IMR-90 (cell line): ENCODE measurements around the gene PTH1R. TPM values are rescaled to one million over a fixed set of nuclear protein-coding genes. Genes with fewer than 3 reads are reported as not detected.

ENCODE experiments used
- ATAC-seq: fragments of 200-7000 bp; cut with Tn5 transposase; 2 replicates; pipeline ENCODE4 v1.9.1; 2020; ENCODE audit warnings: low read depth, mild to moderate bottlenecking, moderate library complexity
- BruUV-seq: library from RNA; stranded (reverse); fragments of 400-500 nt; replicated peaks from 2 replicates; lab custom pipeline; 2021; lab: Mats Ljungman, UMichigan
- CTCF ChIA-PET: fragments of 300-600 bp; formaldehyde crosslinking; extraction: SDS; loops from one replicate; lab custom pipeline; 2021; ENCODE audit warnings: antibody characterized with exemption; lab: Yijun Ruan, JAX
- POLR2A ChIA-PET: fragments of 300-600 bp; sonication (Branson Sonifier 250); formaldehyde crosslinking; loops from one replicate; lab custom pipeline; 2022; ENCODE audit warnings: antibody characterized with exemption; ENCODE audit not compliant: unreplicated experiment; lab: Charles Lee
- DNase-seq: peaks from one replicate; pipeline ENCODE4 v3.0.0; 2013
- H2AFZ ChIP-seq: replicated peaks from 2 replicates; pipeline ENCODE3; 2013; ENCODE audit warnings: low read length, mild to moderate bottlenecking; ENCODE audit not compliant: poor library complexity
- H2AK5ac ChIP-seq: 2 replicates; pipeline ENCODE4 v1.6.1; 2013; ENCODE audit warnings: low read depth, low read length, inconsistent platforms
- H2AK9ac ChIP-seq: replicated peaks from 2 replicates; pipeline ENCODE3; 2013; ENCODE audit warnings: mild to moderate bottlenecking, low read depth, low read length, moderate library complexity; ENCODE audit not compliant: poor library complexity
- H2BK120ac ChIP-seq: 2 replicates; pipeline ENCODE4 v1.6.1; 2013; ENCODE audit warnings: low read depth, low read length, inconsistent platforms
- H2BK15ac ChIP-seq: 3 replicates; pipeline ENCODE4 v1.6.1; 2013; ENCODE audit warnings: low read depth, low read length, inconsistent platforms
- H2BK20ac ChIP-seq: 2 replicates; pipeline ENCODE4 v1.6.1; 2013; ENCODE audit warnings: low read depth, mild to moderate bottlenecking, inconsistent platforms, low read length, moderate library complexity
- H2BK5ac ChIP-seq: 2 replicates; pipeline ENCODE4 v1.6.1; 2013; ENCODE audit warnings: mild to moderate bottlenecking, low read depth, low read length, inconsistent platforms; ENCODE audit not compliant: poor library complexity, severe bottlenecking
- H3K14ac ChIP-seq: replicated peaks from 2 replicates; pipeline ENCODE4 v1.6.1; 2013; ENCODE audit warnings: low read depth, low read length, inconsistent platforms
- H3K18ac ChIP-seq: 2 replicates; pipeline ENCODE4 v1.6.1; 2013; ENCODE audit warnings: low read depth, low read length, control low read depth
- H3K23ac ChIP-seq: 2 replicates; pipeline ENCODE4 v1.6.1; 2013; ENCODE audit warnings: low read depth, low read length, inconsistent platforms
- H3K27ac ChIP-seq: 2 replicates; pipeline ENCODE4 v1.5.1; 2013; ENCODE audit warnings: mild to moderate bottlenecking, control low read depth, low read length; ENCODE audit not compliant: insufficient read depth
- H3K27me3 ChIP-seq: 2 replicates; pipeline ENCODE4 v1.6.1; 2013; ENCODE audit warnings: low read length; ENCODE audit not compliant: control insufficient read depth, insufficient read depth
- H3K36me3 ChIP-seq: 2 replicates; pipeline ENCODE4 v1.6.1; 2013; ENCODE audit warnings: low read length, mixed read lengths; ENCODE audit not compliant: control insufficient read depth, insufficient read depth
- H3K4ac ChIP-seq: 2 replicates; pipeline ENCODE4 v1.6.1; 2013; ENCODE audit warnings: low read depth, low read length, inconsistent platforms
- H3K4me1 ChIP-seq: 2 replicates; pipeline ENCODE4 v1.6.1; 2013; ENCODE audit warnings: low read length, mixed read lengths; ENCODE audit not compliant: control insufficient read depth, insufficient read depth
- H3K4me2 ChIP-seq: 2 replicates; pipeline ENCODE4 v1.6.1; 2013; ENCODE audit warnings: low read depth, mild to moderate bottlenecking, control low read depth, low read length, moderate library complexity
- H3K4me3 ChIP-seq: 2 replicates; pipeline ENCODE4 v1.5.1; 2013; ENCODE audit warnings: low read depth, mild to moderate bottlenecking, control low read depth, low read length, moderate library complexity; ENCODE audit not compliant: insufficient read depth
- H3K56ac ChIP-seq: 2 replicates; pipeline ENCODE4 v1.6.1; 2013; ENCODE audit warnings: low read length, inconsistent platforms; ENCODE audit not compliant: insufficient read depth; ENCODE audit errors: extremely low read depth
- H3K79me1 ChIP-seq, 2 experiments: 2 replicates each; pipeline ENCODE4 v1.6.1; 2013; ENCODE audit warnings: low read length in 2 of 2, inconsistent platforms in 1 of 2, low read depth in 1 of 2
- H3K9ac ChIP-seq: 2 replicates; pipeline ENCODE4 v1.6.1; 2013; ENCODE audit warnings: low read depth, low read length, control low read depth
- H3K9me1 ChIP-seq: 2 replicates; pipeline ENCODE4 v1.6.1; 2013; ENCODE audit warnings: low read length, inconsistent platforms; ENCODE audit not compliant: insufficient read depth
- H3K9me3 ChIP-seq: 2 replicates; pipeline ENCODE4 v1.6.1; 2013; ENCODE audit warnings: low read length; ENCODE audit not compliant: control insufficient read depth, insufficient read depth
- H4K20me1 ChIP-seq: 2 replicates; pipeline ENCODE4 v1.6.1; 2013; ENCODE audit warnings: low read length, inconsistent platforms; ENCODE audit not compliant: insufficient read depth
- H4K5ac ChIP-seq: 2 replicates; pipeline ENCODE4 v1.6.1; 2013; ENCODE audit warnings: mild to moderate bottlenecking, low read depth, low read length, control low read depth
- H4K8ac ChIP-seq, 2 experiments: 2 replicates each; pipeline ENCODE4 v1.6.1; 2013; ENCODE audit warnings: low read depth in 2 of 2, low read length in 2 of 2, control low read depth in 1 of 2, inconsistent platforms in 1 of 2
- H4K91ac ChIP-seq: 2 replicates; pipeline ENCODE4 v1.6.1; 2013; ENCODE audit warnings: low read depth, low read length, inconsistent platforms; ENCODE audit not compliant: insufficient read depth
- BHLHE40 ChIP-seq: fragments of 150-350 bp; IDR thresholded peaks from 2 replicates; pipeline ENCODE4 v1.6.1; 2016; ENCODE audit warnings: mild to moderate bottlenecking, low read depth, low read length
- CEBPB ChIP-seq: IDR thresholded peaks from 2 replicates; pipeline ENCODE4 v1.6.1; 2012; ENCODE audit warnings: low read depth, low read length, improper control_type of control experiment
- CHD1 ChIP-seq: IDR thresholded peaks from 2 replicates; pipeline ENCODE4 v1.6.1; 2012; ENCODE audit warnings: low read depth, low read length, improper control_type of control experiment
- CTCF ChIP-seq: conservative IDR thresholded peaks from 2 replicates; pipeline ENCODE4 v1.5.1; 2012; ENCODE audit warnings: mild to moderate bottlenecking, low read depth, low read length, improper control_type of control experiment
- FOS ChIP-seq: fragments of 150-350 bp; IDR thresholded peaks from 2 replicates; pipeline ENCODE4 v1.6.1; 2016; ENCODE audit warnings: low read depth, low read length
- MAFK ChIP-seq: IDR thresholded peaks from 2 replicates; pipeline ENCODE4 v1.6.1; 2012; ENCODE audit warnings: low read depth, low read length, improper control_type of control experiment
- NFE2L2 ChIP-seq: fragments of 150-350 bp; IDR thresholded peaks from 2 replicates; pipeline ENCODE4 v1.6.1; 2016; ENCODE audit warnings: low read depth, mild to moderate bottlenecking, low read length
- POLR2A ChIP-seq: IDR thresholded peaks from 2 replicates; pipeline ENCODE4 v1.6.1; 2012; ENCODE audit warnings: mild to moderate bottlenecking, low read depth, low read length
- RAD21 ChIP-seq: IDR thresholded peaks from 2 replicates; pipeline ENCODE4 v1.6.1; 2012; ENCODE audit warnings: low read length, improper control_type of control experiment
- RCOR1 ChIP-seq: IDR thresholded peaks from 2 replicates; pipeline ENCODE4 v1.6.1; 2012; ENCODE audit warnings: mild to moderate bottlenecking, low read length, improper control_type of control experiment; ENCODE audit not compliant: insufficient replicate concordance
- RFX5 ChIP-seq: IDR thresholded peaks from 2 replicates; pipeline ENCODE4 v1.8.0; 2012; ENCODE audit warnings: low read depth, mild to moderate bottlenecking, low read length, moderate library complexity
- SMC3 ChIP-seq: fragments of 150-350 bp; IDR thresholded peaks from 2 replicates; pipeline ENCODE4 v1.6.1; 2016; ENCODE audit warnings: low read depth, mild to moderate bottlenecking, antibody characterized with exemption, low read length, moderate library complexity
- USF2 ChIP-seq: fragments of 150-350 bp; IDR thresholded peaks from 2 replicates; pipeline ENCODE4 v1.6.1; 2017; ENCODE audit warnings: mild to moderate bottlenecking, antibody characterized with exemption, low read length, low read depth
- WGBS, 2 experiments: methylation state at CpG; one replicate each; pipeline versions ENCODE4 v1.1.5 to v1.1.7; 2013; ENCODE audit warnings: missing lambda C conversion rate in 2 of 2; ENCODE audit not compliant: insufficient read length in 1 of 2; ENCODE audit errors: extremely low coverage in 2 of 2; 5-methylcytosine and 5-hydroxymethylcytosine counted together
- dilution Hi-C: fragments of 300-500 bp; cut with HindIII; formaldehyde crosslinking; loops from one replicate; pipeline ENCODE4 v1.14.3; 2018; ENCODE audit warnings: low sequenced_read_pairs; ENCODE audit not compliant: unreplicated experiment
- in situ Hi-C: fragments of 300-500 bp; cut with MboI; formaldehyde crosslinking; loops from 3 replicates; pipeline ENCODE4 v1.14.3; 2019; ENCODE audit warnings: low sequenced_read_pairs, inconsistent platforms, mixed read lengths
- intact Hi-C: fragments of 100-400 bp; cut with micrococcal nuclease; formaldehyde crosslinking; loops from 2 replicates; pipeline ENCODE4 v1.10.0; 2022
- polyA plus RNA-seq, 3 experiments: library from polyadenylated mRNA; depleted of rRNA; stranded (reverse); fragments of >200 nt; gene quantifications; 2 replicates each; pipeline ENCODE4 v1.2.3, GENCODE V29; 2012; ENCODE audit warnings: low replicate concordance in 1 of 3
- total RNA-seq: library from RNA; depleted of rRNA; stranded (reverse); fragments of >200 nt; gene quantifications from 2 replicates; pipeline ENCODE4 v1.2.3, GENCODE V29; 2012

PTH1R gene
- total and polyA plus RNA-seq, 2 of the 4 experiments (the other 2 are of a cell fraction): 0.15 to 0.18 TPM

GRCh38 chr3:46950177-46950576 lies 72.7 kb downstream of the PTH1R start:
- Histone ChIP-seq H4K8ac (no peak overlapping the region), H2BK15ac (no peak overlapping the region), H2AK9ac (no peak overlapping the region), H2AFZ (no peak overlapping the region), H2AK5ac (no peak overlapping the region), H2BK20ac (no peak overlapping the region), H3K36me3 (peaks cover 14% of the 10 kb centered on the region; the same call in 1 of the 2 replicates), H3K9me1 (peaks cover 54% of the 10 kb centered on the region), H3K79me1 (peaks cover 60 to 92% of the 10 kb centered on the region in 2 experiments), H3K9me3 (no peaks in the 10 kb centered on the region), H3K18ac (no peak overlapping the region), H3K4me2 (no peak overlapping the region), H3K23ac (no peak overlapping the region), H2BK5ac (no peak overlapping the region), H2BK120ac (no peak overlapping the region), H3K4me3 (no peak overlapping the region), H3K4me1 (peaks cover 16% of the 10 kb centered on the region), H3K14ac (no peak overlapping the region), H3K27me3 (no peaks in the 10 kb centered on the region), H4K5ac (no peak overlapping the region), H3K56ac (no peak overlapping the region), H3K27ac (no peak overlapping the region), H4K91ac (no peak overlapping the region), H4K20me1 (peaks cover 92% of the 10 kb centered on the region), H3K9ac (no peak overlapping the region), H3K4ac (no peak overlapping the region)
- ChIA-PET POLR2A (no interaction called here), CTCF (interaction anchor here (1.1 kb wide), 1 partner anchor 90 kb away, joined by 3 read pairs; no protein-coding TSS in a partner anchor)
- TF ChIP-seq RAD21 (no peak), RFX5 (no peak), FOS (no peak), POLR2A (no peak), CTCF (no peak), SMC3 (no peak), NFE2L2 (no peak), CEBPB (no peak), BHLHE40 (no peak), USF2 (no peak), RCOR1 (no peak), CHD1 (no peak), MAFK (no peak)
- intact Hi-C loops (no loop called here), dilution Hi-C loops (no loop called here), in situ Hi-C loops (no loop called here)
- no peak for DNase-seq
- no CpG with 5 or more reads among the region's 2 CpGs for WGBS, 2 experiments
- BruUV-seq: no TSS peak
- no peak for ATAC-seq
